Central memory CD8-positive, alpha-beta T cell (primary cell): ENCODE data around the gene PLAAT2.
"Not testable (repeated sequence)": the region's sequence is repeated elsewhere in the genome, so short reads cannot be mapped to it uniquely, and the experiment has no call there.

Experiments
- ATAC-seq: fragments of 150-1000 bp; cut with Tn5 transposase; replicated peaks from 2 replicates; pipeline ENCODE4 v1.10.0; 2022; ENCODE audit warnings: mild to moderate bottlenecking, moderate FRiP score, moderate number of reproducible peaks; ENCODE audit not compliant: poor library complexity, severe bottlenecking; ENCODE audit errors: extremely low read depth
- DNase-seq, 2 donors: peaks; one replicate each; pipeline ENCODE4 v3.0.0; 2021; ENCODE audit warnings: low spot score in 2 of 2
- H3K27ac Mint-ChIP-seq: one replicate; pipeline ENCODE4 v1.8.0; 2022; ENCODE audit warnings: low read depth, mild to moderate bottlenecking, moderate library complexity, mixed read lengths
- H3K27me3 Mint-ChIP-seq: one replicate; pipeline ENCODE4 v1.8.0; 2022; ENCODE audit warnings: mixed read lengths
- H3K36me3 Mint-ChIP-seq: one replicate; pipeline ENCODE4 v1.8.0; 2022; ENCODE audit warnings: mild to moderate bottlenecking, moderate library complexity, mixed read lengths; ENCODE audit not compliant: insufficient read depth
- H3K4me1 Mint-ChIP-seq: one replicate; pipeline ENCODE4 v1.8.0; 2022; ENCODE audit warnings: mixed read lengths
- H3K4me3 Mint-ChIP-seq: one replicate; pipeline ENCODE4 v1.8.0; 2022; ENCODE audit warnings: mild to moderate bottlenecking, moderate library complexity, mixed read lengths
- H3K9me3 Mint-ChIP-seq: one replicate; pipeline ENCODE4 v1.8.0; 2022; ENCODE audit warnings: mixed read lengths

The PLAAT2 gene

GRCh38 chr11:63534895-63535461 lies 28.2 kb downstream of the PLAAT2 start:
- H3K4me1 Mint-ChIP-seq = peaks cover 89% of the 10 kb centered on the region
- no peaks in the 10 kb centered on the region for H3K27me3 Mint-ChIP-seq

GRCh38 chr11:63534076-63534475 lies 29.1 kb downstream of the PLAAT2 start:
- ATAC-seq (no peak), DNase-seq (no peak)
- peaks cover 34% of the 10 kb centered on the region for H3K36me3 Mint-ChIP-seq
- H3K27ac Mint-ChIP-seq = peak overlapping the region; percentile 92
- H3K4me1 Mint-ChIP-seq = peaks cover 89% of the 10 kb centered on the region
- H3K9me3 Mint-ChIP-seq = no peaks in the 10 kb centered on the region
- H3K27me3 Mint-ChIP-seq = no peaks in the 10 kb centered on the region
- peak overlapping the region; percentile 57 for H3K4me3 Mint-ChIP-seq

More at GRCh38 chr11:63534895-63535461, 28.2 kb downstream of the PLAAT2 start:
- Mint-ChIP-seq H3K9me3 (no peaks in the 10 kb centered on the region), H3K36me3 (peaks cover 41% of the 10 kb centered on the region), H3K27ac (peak overlapping the region; percentile 92), H3K4me3 (peak overlapping the region; percentile 95)
- ATAC-seq (peak; percentile 20), DNase-seq (peak in 1 of 2 donors; percentile 32)

- DNase-seq = no peak
- Mint-ChIP-seq H3K36me3 (peaks cover 26% of the 10 kb centered on the region), H3K27me3 (no peaks in the 10 kb centered on the region), H3K4me1 (peaks cover 81% of the 10 kb centered on the region), H3K9me3 (no peaks in the 10 kb centered on the region), H3K27ac (peak overlapping the region; percentile 90), H3K4me3 (peak overlapping the region; percentile 57)
- ATAC-seq = no peak
Observed at GRCh38 chr11:63532799-63533475, 30.2 kb downstream of the PLAAT2 start.

GRCh38 chr11:63532117-63532516 lies 31.1 kb downstream of the PLAAT2 start:
- ATAC-seq = no peak
- Mint-ChIP-seq H3K36me3 (peaks cover 20% of the 10 kb centered on the region), H3K4me3 (peak overlapping the region; percentile 60), H3K27ac (peak overlapping the region; percentile 90), H3K27me3 (no peaks in the 10 kb centered on the region), H3K9me3 (no peaks in the 10 kb centered on the region), H3K4me1 (peaks cover 73% of the 10 kb centered on the region)
- DNase-seq = no peak

GRCh38 chr11:63531074-63531792 lies 31.9 kb downstream of the PLAAT2 start:
- ATAC-seq (peak; percentile 95), DNase-seq (peak in 1 of 2 donors; percentile 76)
- Mint-ChIP-seq H3K36me3 (peaks cover 12% of the 10 kb centered on the region), H3K4me3 (peak overlapping the region; percentile 60), H3K27ac (peak overlapping the region; percentile 90), H3K4me1 (peaks cover 66% of the 10 kb centered on the region)
- H3K27me3 Mint-ChIP-seq, H3K9me3 Mint-ChIP-seq: not testable (repeated sequence)

GRCh38 chr11:63530021-63530420 lies 33.2 kb downstream of the PLAAT2 start:
- Mint-ChIP-seq H3K27me3 (no peaks in the 10 kb centered on the region), H3K36me3 (peaks cover 5% of the 10 kb centered on the region), H3K4me1 (peaks cover 53% of the 10 kb centered on the region), H3K4me3 (peak overlapping the region; percentile 26), H3K9me3 (no peaks in the 10 kb centered on the region), H3K27ac (peak overlapping the region; percentile 92)
- no peak for DNase-seq
- ATAC-seq = no peak

GRCh38 chr11:63529373-63529772 lies 33.8 kb downstream of the PLAAT2 start:
- DNase-seq, H3K27me3 Mint-ChIP-seq, H3K9me3 Mint-ChIP-seq, ATAC-seq, H3K36me3 Mint-ChIP-seq: not testable (repeated sequence)
- Mint-ChIP-seq H3K4me3 (peak overlapping the region; percentile 26), H3K27ac (peak overlapping the region; percentile 92), H3K4me1 (peaks cover 48% of the 10 kb centered on the region)

GRCh38 chr11:63528729-63529278 lies 34.4 kb downstream of the PLAAT2 start:
- peaks cover 42% of the 10 kb centered on the region for H3K4me1 Mint-ChIP-seq
- H3K27ac Mint-ChIP-seq = peak overlapping the region; percentile 92
- DNase-seq, H3K36me3 Mint-ChIP-seq, H3K27me3 Mint-ChIP-seq, H3K9me3 Mint-ChIP-seq, H3K4me3 Mint-ChIP-seq, ATAC-seq: not testable (repeated sequence)

- peaks cover 36% of the 10 kb centered on the region for H3K4me1 Mint-ChIP-seq
- not testable (repeated sequence) for H3K27ac Mint-ChIP-seq, H3K4me3 Mint-ChIP-seq, H3K9me3 Mint-ChIP-seq, H3K36me3 Mint-ChIP-seq, H3K27me3 Mint-ChIP-seq, ATAC-seq, DNase-seq
Observed at GRCh38 chr11:63528156-63528555, 35.0 kb downstream of the PLAAT2 start.

GRCh38 chr11:63527667-63528066 lies 35.5 kb downstream of the PLAAT2 start:
- H3K4me1 Mint-ChIP-seq = peaks cover 33% of the 10 kb centered on the region
- no peaks in the 10 kb centered on the region for H3K36me3 Mint-ChIP-seq
- H3K9me3 Mint-ChIP-seq = no peaks in the 10 kb centered on the region
- H3K27ac Mint-ChIP-seq = no peak overlapping the region
- H3K27me3 Mint-ChIP-seq = no peaks in the 10 kb centered on the region
- no peak overlapping the region for H3K4me3 Mint-ChIP-seq
- no peak for ATAC-seq
- no peak for DNase-seq

GRCh38 chr11:63523151-63523550 lies 40.0 kb downstream of the PLAAT2 start:
- H3K4me3 Mint-ChIP-seq = no peak overlapping the region
- H3K4me1 Mint-ChIP-seq = peaks cover 17% of the 10 kb centered on the region

GRCh38 chr11:63521896-63522295 lies 41.3 kb downstream of the PLAAT2 start:
- no peak for ATAC-seq
- Mint-ChIP-seq H3K4me3 (no peak overlapping the region), H3K27me3 (no peaks in the 10 kb centered on the region), H3K4me1 (peaks cover 20% of the 10 kb centered on the region), H3K27ac (no peak overlapping the region), H3K36me3 (no peaks in the 10 kb centered on the region), H3K9me3 (no peaks in the 10 kb centered on the region)
- no peak for DNase-seq

More at GRCh38 chr11:63523151-63523550, 40.0 kb downstream of the PLAAT2 start:
- no peak overlapping the region for H3K27ac Mint-ChIP-seq
- ATAC-seq (no peak), DNase-seq (no peak)
- no peaks in the 10 kb centered on the region for H3K27me3 Mint-ChIP-seq
- H3K36me3 Mint-ChIP-seq = no peaks in the 10 kb centered on the region
- H3K9me3 Mint-ChIP-seq = no peaks in the 10 kb centered on the region
